Stimulated activated CD4-positive, alpha-beta T cell treated with anti-CD3 and anti-CD28 coated beads, Interleukin-1b, Interleukin-23, amount 100 ng/mL, for 1 hour (primary cell): ENCODE measurements around the gene IRF4.

Source experiments
- DNase-seq, 2 donors: peaks; one replicate each; pipeline ENCODE4 v3.0.0-alpha.2; 2020; ENCODE audit warnings: low read depth in 2 of 2

IRF4 gene

DNA sequence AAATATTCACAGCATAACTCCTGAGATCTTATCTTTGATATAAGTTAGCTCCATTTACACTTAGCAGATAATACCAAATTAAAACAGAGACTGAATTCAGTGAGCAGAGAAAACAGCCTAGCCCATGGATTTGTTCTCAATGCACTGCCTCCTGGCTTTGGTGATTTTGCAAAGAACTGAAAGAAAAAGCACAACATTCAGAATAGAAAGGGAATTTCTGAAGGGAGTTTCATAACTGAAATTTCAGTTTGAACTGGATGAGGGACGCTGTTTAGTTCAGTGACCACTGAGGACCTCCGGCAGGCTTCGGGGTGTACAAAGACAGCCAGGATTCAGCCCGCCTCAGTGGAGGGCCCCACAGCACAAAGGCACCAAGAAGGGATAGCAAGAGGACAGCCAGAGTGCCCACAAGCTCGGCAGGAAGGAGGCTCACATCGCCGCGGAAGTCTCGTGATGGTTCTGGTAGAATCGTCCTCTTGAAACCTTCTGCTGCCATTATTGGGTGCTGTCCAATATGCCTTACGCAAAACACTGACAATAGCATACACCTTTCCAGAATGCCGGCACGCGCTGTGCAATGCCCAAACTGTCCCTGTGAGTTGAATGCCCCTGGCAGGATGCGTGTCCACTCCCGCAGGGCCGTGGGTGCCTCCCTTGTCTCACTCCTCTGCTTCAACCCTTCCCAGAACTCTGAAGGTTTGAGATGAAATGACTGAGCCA is 9.7 kb upstream of the IRF4 start:
- no peak for DNase-seq

DNA sequence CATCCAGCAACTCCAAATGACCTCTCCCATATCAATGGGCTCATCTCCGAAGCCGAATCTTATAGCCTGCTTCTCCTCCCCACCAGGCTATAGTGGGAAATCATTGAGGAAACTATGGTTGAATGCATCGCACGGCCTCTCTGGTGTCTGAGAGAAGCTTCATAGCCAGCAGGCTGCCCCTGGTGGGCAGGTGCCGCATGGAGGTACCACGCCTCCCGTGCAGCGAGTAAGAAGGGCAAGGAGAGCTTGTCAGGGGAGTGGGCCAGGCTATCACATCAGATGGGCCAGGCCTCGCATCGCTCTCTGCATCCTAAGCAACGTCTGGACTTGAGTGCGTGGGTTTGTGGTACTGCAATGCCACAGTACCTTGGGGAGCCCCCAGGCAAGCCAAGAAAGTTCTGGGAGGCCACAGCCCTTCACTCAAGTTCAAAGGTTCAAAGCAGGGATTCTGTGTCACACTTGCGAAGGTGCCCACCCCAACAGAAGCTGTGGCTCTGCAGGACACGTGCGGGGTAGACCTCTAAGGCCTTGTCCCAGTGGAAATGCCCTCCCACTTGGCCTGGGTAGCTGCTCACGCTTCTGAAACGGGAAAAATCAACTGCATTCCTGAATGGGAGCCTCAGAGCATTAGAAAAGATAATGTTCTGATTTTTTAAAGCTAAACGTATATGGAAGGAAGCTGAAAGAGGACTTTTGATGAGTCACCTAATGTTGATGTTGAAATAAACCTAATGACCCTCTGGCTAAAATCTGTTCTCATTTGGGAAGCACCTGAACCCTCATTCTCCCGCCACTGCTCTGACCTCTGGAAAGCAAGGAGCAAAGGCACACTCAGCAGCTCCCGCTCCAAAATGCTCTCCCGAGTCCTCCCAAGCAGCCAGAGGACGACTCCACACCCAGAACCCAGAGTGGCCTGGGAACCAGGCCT is 8.4 kb upstream of the IRF4 start:
- DNase-seq: no peak

GRCh38 chr6:383856-384255 is 7.7 kb upstream of the IRF4 start:
- DNase-seq: no peak

DNA sequence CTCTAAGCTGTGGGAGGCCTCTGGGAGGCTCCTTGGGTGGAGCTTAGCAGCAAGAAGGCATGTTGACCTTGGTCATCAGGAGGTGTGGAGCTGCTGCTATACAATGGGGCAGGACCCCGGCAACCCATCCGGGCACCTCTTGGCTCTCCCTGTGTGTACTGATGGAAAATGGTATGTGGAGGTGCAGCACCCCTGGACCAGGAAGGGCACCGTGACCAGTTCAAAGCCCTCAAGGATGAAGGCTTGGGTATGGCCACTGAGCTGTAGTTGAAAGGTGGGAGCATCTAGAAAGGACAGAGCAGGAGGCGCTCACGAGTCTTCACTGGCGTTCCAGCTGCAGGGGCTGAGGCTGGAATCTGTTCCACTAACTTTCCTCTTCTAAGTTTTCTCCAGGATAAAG is 6.7 kb upstream of the IRF4 start:
- DNase-seq: no peak

DNA sequence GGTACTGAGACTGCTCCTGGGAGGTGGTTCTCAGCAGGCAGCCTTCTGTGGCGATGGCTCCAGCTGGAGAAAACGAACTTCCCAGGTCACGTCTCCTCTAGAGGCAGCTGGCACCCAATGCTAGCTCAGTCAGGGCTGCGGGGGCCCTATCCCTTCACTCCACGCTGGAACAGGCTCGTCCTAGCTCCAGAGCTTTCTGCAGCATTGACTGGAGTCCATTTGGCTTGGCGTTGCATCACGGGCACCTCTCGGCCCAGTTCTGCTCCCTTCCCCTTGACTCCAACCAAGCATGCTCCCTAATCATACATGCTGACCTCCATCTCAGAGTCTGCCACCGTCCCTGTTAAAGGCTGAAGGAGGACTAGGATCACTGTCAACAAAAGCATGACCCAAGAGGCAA is 5.9 kb upstream of the IRF4 start:
- no peak for DNase-seq

- no peak for DNase-seq
These were observed 4.8 kb upstream of the IRF4 start for GRCh38 chr6:386688-387266.

DNA sequence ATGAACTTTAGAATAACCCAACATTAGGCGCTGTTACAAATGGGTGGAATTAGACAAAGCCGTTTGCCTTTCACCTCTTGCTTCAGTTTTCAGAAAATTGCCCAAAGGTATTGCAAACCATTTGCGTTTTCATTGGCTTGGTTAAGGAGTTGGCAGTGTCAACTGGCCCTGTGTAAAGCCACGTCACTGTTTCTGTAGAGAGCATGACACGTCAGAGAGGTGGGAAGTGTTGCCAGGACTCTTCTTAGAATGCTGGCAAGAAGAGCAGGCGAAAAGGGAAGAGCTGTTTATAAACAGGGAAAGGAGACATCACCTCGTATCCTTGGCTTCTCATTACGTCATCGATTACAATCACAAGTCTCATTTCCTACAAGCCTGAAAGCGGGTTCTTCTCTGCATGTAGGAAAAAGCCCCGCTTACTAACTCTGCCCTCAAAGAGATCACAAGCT is 4.2 kb upstream of the IRF4 start:
- DNase-seq: no peak

GRCh38 chr6:388202-388903 is 3.2 kb upstream of the IRF4 start:
- DNase-seq: no peak

DNA sequence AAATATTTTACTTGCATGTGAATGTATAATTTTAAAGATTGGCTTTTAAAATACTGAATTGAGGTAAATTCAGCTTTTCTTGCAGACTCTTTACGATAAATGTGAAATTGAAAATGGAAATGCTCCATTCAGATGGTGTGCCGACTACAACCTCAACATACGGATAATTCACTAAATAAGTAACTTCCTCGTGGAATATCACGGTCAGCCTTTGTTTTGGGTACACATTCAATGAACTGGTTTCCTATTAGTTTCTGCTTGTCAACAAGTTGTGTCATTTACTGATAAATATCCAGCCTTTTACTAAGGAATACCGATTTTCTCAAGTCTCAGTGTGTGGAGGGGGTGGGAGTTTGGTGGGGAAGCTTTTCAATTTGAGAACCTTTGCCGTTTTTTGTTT is 2.4 kb upstream of the IRF4 start:
- no peak for DNase-seq

GRCh38 chr6:389622-390021 is 1.9 kb upstream of the IRF4 start:
- DNase-seq: no peak

DNA sequence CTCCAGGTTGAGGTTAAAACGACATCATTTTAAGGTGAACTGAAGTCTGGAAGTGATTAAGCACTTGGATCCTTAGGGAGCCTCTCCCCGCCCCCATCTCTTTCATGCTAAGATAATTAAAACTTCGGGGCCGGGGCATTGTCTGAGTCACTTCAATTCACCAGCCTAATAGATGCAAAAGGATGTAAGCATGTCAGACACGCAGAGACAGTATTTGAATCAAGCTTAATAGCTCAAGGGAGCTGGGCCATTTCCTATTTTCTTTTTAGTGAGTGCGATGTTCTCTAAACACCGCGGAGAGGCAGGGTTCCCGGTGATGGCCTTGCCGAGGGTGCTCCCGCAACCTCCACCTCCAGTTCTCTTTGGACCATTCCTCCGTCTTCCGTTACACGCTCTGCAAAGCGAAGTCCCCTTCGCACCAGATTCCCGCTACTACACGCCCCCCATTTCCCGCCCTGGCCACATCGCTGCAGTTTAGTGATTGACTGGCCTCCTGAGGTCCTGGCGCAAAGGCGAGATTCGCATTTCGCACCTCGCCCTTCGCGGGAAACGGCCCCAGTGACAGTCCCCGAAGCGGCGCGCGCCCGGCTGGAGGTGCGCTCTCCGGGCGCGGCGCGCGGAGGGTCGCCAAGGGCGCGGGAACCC is 516 bp upstream of the IRF4 start:
- no peak for DNase-seq

GRCh38 chr6:392441-393390 is 1.2 kb downstream of the IRF4 start:
- no peak for DNase-seq

GRCh38 chr6:393391-394221 is 2.1 kb downstream of the IRF4 start:
- no peak for DNase-seq

DNA sequence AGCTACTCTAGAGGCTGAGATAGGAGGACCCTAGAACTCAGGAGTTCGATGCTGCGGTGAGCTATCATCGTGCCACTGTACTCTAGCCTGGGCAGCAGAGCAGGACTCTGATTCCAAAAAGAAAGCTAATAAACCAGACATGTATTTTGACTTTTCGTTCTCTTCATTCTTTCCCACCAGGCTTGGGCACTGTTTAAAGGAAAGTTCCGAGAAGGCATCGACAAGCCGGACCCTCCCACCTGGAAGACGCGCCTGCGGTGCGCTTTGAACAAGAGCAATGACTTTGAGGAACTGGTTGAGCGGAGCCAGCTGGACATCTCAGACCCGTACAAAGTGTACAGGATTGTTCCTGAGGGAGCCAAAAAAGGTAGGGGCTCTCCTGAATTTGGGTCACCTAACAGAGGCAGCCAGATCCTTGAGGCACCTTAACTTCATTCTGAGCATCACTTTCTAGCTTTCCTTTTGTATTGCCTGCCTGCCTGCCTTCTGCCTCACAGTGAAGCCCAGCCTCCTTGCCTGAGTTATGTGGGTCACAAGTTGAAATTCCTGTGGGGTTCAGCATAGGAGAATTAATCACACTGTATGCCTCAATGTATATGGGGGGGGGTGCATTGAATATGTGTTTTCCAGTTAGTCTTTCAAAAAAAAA is 3.2 kb downstream of the IRF4 start:
- no peak for DNase-seq

- DNase-seq: no peak
These were observed 4.0 kb downstream of the IRF4 start for GRCh38 chr6:395432-396125.

GRCh38 chr6:396126-396520 is 4.6 kb downstream of the IRF4 start:
- no peak for DNase-seq

DNA sequence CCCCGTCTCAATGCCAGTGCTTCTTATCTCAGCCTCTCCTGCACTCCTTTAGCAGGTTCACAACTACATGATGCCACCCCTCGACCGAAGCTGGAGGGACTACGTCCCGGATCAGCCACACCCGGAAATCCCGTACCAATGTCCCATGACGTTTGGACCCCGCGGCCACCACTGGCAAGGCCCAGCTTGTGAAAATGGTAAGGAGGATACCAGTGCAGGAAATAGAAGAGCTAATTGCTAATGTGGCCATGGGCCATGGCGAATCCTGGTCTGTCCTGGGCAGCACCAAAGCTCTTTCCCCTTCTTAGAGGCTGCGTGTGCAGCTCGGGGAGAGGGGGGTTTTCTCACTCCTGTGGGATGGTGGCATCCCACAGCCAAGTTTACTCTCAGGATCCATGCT is 5.5 kb downstream of the IRF4 start:
- no peak for DNase-seq

DNA sequence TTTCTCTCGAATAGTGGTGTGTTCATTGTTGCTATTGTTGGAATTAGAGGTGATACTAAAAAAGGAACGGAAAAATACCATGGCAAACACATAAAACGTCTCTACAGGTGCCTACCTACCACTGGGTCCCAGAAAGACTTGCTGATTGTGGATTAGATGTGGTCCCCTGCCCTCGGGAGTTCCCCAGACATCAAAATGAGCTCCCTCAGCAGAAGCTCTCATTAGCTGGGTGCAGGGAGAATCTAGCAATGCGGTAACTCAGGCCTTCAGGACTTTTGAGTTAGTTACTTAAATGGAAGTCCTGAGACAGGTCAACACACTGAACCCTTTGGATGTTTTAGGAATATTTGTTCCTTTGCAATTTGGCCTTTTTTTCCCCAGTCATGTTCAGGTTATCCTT is 6.1 kb downstream of the IRF4 start:
- no peak for DNase-seq
